ENCODE measurements around the gene MYO5A. TPM values are rescaled to one million over a fixed set of nuclear protein-coding genes. Genes with fewer than 3 reads are reported as not detected.
"Not testable (repeated sequence)": the region's sequence is repeated elsewhere in the genome, so short reads cannot be mapped to it uniquely, and the experiment has no call there.

MYO5A gene
- total RNA-seq, 1 experiment from 2014 or later, result 33.4 TPM

- peak; percentile 5 for DNase-seq (ENCODE audit: low spot score)
Observed at GRCh38 chr15:52463638-52464037, 65.0 kb downstream of the MYO5A start.

- no peak for DNase-seq (ENCODE audit: low spot score)
Observed at GRCh38 chr15:52462806-52463360, 65.8 kb downstream of the MYO5A start.

GRCh38 chr15:52459701-52460100 is 69.0 kb downstream of the MYO5A start:
- not testable (repeated sequence) for DNase-seq (ENCODE audit: low spot score)

GRCh38 chr15:52459265-52459664 is 69.4 kb downstream of the MYO5A start:
- DNase-seq (ENCODE audit: low spot score), result not testable (repeated sequence)

GRCh38 chr15:52448011-52448890 is 80.4 kb downstream of the MYO5A start:
- DNase-seq (ENCODE audit: low spot score), result no peak

- DNase-seq (ENCODE audit: low spot score), result no peak
Observed at GRCh38 chr15:52445954-52446353, 82.7 kb downstream of the MYO5A start.

- DNase-seq (ENCODE audit: low spot score), result no peak
Observed at GRCh38 chr15:52445553-52445952, 83.1 kb downstream of the MYO5A start.

GRCh38 chr15:52443205-52443604 is 85.5 kb downstream of the MYO5A start:
- not testable (repeated sequence) for DNase-seq (ENCODE audit: low spot score)

- DNase-seq (ENCODE audit: low spot score), result no peak
Observed at GRCh38 chr15:52441841-52442240, 86.8 kb downstream of the MYO5A start.

GRCh38 chr15:52440946-52441345 is 87.7 kb downstream of the MYO5A start:
- DNase-seq (ENCODE audit: low spot score), result no peak

- DNase-seq (ENCODE audit: low spot score), result peak; percentile 85
Observed at GRCh38 chr15:52440414-52440813, 88.3 kb downstream of the MYO5A start.

GRCh38 chr15:52439470-52439869 is 89.2 kb downstream of the MYO5A start:
- no peak for DNase-seq (ENCODE audit: low spot score)

- DNase-seq (ENCODE audit: low spot score), result not testable (repeated sequence)
Observed at GRCh38 chr15:52439042-52439441, 89.6 kb downstream of the MYO5A start.

- no peak for DNase-seq (ENCODE audit: low spot score)
Observed at GRCh38 chr15:52438047-52438446, 90.6 kb downstream of the MYO5A start.

- DNase-seq (ENCODE audit: low spot score), result no peak
Observed at GRCh38 chr15:52437646-52438045, 91.0 kb downstream of the MYO5A start.

GRCh38 chr15:52436981-52437380 is 91.7 kb downstream of the MYO5A start:
- no peak for DNase-seq (ENCODE audit: low spot score)

- DNase-seq (ENCODE audit: low spot score), result no peak
Observed at GRCh38 chr15:52434885-52435284, 93.8 kb downstream of the MYO5A start.

- no peak for DNase-seq (ENCODE audit: low spot score)
Observed at GRCh38 chr15:52428297-52428696, 100.4 kb downstream of the MYO5A start.

GRCh38 chr15:52427804-52428203 is 100.9 kb downstream of the MYO5A start:
- DNase-seq (ENCODE audit: low spot score), result peak; percentile 83

- DNase-seq (ENCODE audit: low spot score), result no peak
Observed at GRCh38 chr15:52424856-52425431, 103.7 kb downstream of the MYO5A start.

- DNase-seq (ENCODE audit: low spot score), result no peak
Observed at GRCh38 chr15:52423852-52424251, 104.8 kb downstream of the MYO5A start.

- DNase-seq (ENCODE audit: low spot score), result no peak
Observed at GRCh38 chr15:52422001-52422400, 106.7 kb downstream of the MYO5A start.

GRCh38 chr15:52421029-52421428 is 107.7 kb downstream of the MYO5A start:
- DNase-seq (ENCODE audit: low spot score), result no peak

All from A172 (cell line).